CD4-positive, alpha-beta T cell (primary cell): ENCODE measurements around the gene TRIP4. TPM values are rescaled to one million over a fixed set of nuclear protein-coding genes. Genes with fewer than 3 reads are reported as not detected.
"Not testable (repeated sequence)": the region's sequence is repeated elsewhere in the genome, so short reads cannot be mapped to it uniquely, and the experiment has no call there.

Experiments used
- ATAC-seq: fragments of 200-7000 bp; cut with Tn5 transposase; one replicate; pipeline ENCODE4 v1.10.0; 2022; ENCODE audit warnings: mild to moderate bottlenecking; ENCODE audit not compliant: poor library complexity
- CTCF ChIA-PET: fragments of 350-600 bp; sonication (Branson Sonifier 250); formaldehyde crosslinking; loops from one replicate; lab custom pipeline; 2021; ENCODE audit warnings: antibody characterized with exemption, inconsistent platforms; lab: Charles Lee
- POLR2A ChIA-PET: fragments of 350-600 bp; sonication (Branson Sonifier 250); formaldehyde crosslinking; loops from one replicate; lab custom pipeline; 2021; ENCODE audit warnings: antibody characterized with exemption, inconsistent platforms; lab: Charles Lee
- DNase-seq, 14 experiments: peaks; one replicate each; pipeline ENCODE4 v3.0.0-alpha.2; 2013 to 2020; ENCODE audit warnings: mixed read lengths in 2 of 14
- H3K27ac ChIP-seq, 2 donors: one replicate each; pipeline versions ENCODE4 v1.5.1 to v1.7.0; 2013; ENCODE audit warnings: low read length in 2 of 2, low read depth in 1 of 2, mild to moderate bottlenecking in 1 of 2
- H3K27me3 ChIP-seq, 2 experiments: 1 replicate in 1 of 2; 2 replicates in 1 of 2; pipeline versions ENCODE4 v1.6.1 to v1.7.0; 2013; ENCODE audit warnings: low read length in 2 of 2, control low read depth in 1 of 2, mild to moderate bottlenecking in 1 of 2, moderate library complexity in 1 of 2; ENCODE audit not compliant: insufficient read depth in 2 of 2, control insufficient read depth in 1 of 2
- H3K36me3 ChIP-seq: one replicate; pipeline ENCODE4 v1.6.1; 2013; ENCODE audit warnings: low read length, control low read depth; ENCODE audit not compliant: insufficient read depth
- H3K4me1 ChIP-seq: one replicate; pipeline ENCODE4 v1.6.1; 2013; ENCODE audit warnings: low read length, control low read depth; ENCODE audit not compliant: insufficient read depth
- H3K4me3 ChIP-seq: one replicate; pipeline ENCODE4 v1.5.1; 2013; ENCODE audit warnings: mild to moderate bottlenecking, low read length, moderate library complexity
- H3K9me3 ChIP-seq, 2 experiments: 1 replicate in 1 of 2; 2 replicates in 1 of 2; pipeline versions ENCODE4 v1.6.1 to v1.7.0; 2013; ENCODE audit warnings: low read length in 2 of 2, mild to moderate bottlenecking in 2 of 2, control low read depth in 1 of 2, moderate library complexity in 1 of 2; ENCODE audit not compliant: control insufficient read depth in 1 of 2, insufficient read depth in 1 of 2
- H3K27ac Mint-ChIP-seq: one replicate; pipeline ENCODE4 v1.8.0; 2020; ENCODE audit warnings: mixed read lengths
- H3K27me3 Mint-ChIP-seq: one replicate; pipeline ENCODE4 v1.8.0; 2021; ENCODE audit warnings: mixed read lengths
- H3K36me3 Mint-ChIP-seq: one replicate; pipeline ENCODE4 v1.8.0; 2021; ENCODE audit warnings: low read depth, mixed read lengths
- H3K4me1 Mint-ChIP-seq: one replicate; pipeline ENCODE4 v1.8.0; 2021; ENCODE audit warnings: low read depth, mixed read lengths
- H3K4me3 Mint-ChIP-seq: one replicate; pipeline ENCODE4 v1.8.0; 2020; ENCODE audit warnings: mild to moderate bottlenecking, mixed read lengths
- H3K9me3 Mint-ChIP-seq: one replicate; pipeline ENCODE4 v1.8.0; 2020; ENCODE audit warnings: mixed read lengths
- intact Hi-C, 2 experiments: fragments of 100-400 bp; cut with DNase I in 1 of 2; cut with micrococcal nuclease in 1 of 2; formaldehyde crosslinking; loops; one replicate each; pipeline versions ENCODE4 v1.15.1 to v1.9.0; 2023 to 2025; cut with DNase I, micrococcal nuclease
- total RNA-seq, 174 experiments: library from RNA in 2 of 174; stranded (reverse) in 2 of 174; gene quantifications; one replicate each; pipeline ENCODE4 v1.2.3 and lab custom pipeline; 2021 to 2026
- TF ChIP-seq, protein P1 (sequence below): fragments of 200-600 bp; IDR thresholded peaks from one replicate; pipeline ENCODE4 v1.8.0; 2022; ENCODE audit warnings: antibody characterized with exemption, mild to moderate bottlenecking

The TRIP4 gene
- total RNA-seq, 2 experiments from 2014 or later, result 9.6 to 10.7 TPM

DNA sequence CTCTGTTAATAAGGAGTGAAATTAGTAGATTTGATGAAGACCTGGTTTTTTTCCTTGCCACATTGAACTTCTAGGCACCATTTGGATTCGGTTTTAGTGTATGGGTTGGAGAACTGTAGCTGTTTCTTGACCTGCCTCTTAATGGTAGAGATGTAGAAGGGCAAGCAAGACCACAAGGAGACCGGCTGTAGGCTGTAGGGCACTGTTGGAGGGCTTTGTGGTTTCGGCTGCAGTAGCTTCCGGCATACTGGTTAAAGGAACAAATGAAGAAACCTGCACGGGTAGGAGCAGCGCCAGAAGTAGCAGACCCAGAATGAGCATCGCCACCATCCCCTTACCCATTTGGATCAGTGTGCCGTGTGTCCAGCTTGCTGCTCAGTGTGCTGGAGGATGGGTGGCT, 14.3 kb upstream of the TRIP4 start:
- Histone ChIP-seq H3K27me3 (no peaks in the 10 kb centered on the region), H3K36me3 (no peaks in the 10 kb centered on the region), H3K4me1 (no peaks in the 10 kb centered on the region), H3K9me3 (no peaks in the 10 kb centered on the region), H3K4me3 (no peak overlapping the region), H3K27ac (no peak overlapping the region)
- CTCF ChIA-PET, result interaction anchor here (0.7 kb wide), 1 partner anchor 151 kb away, joined by 3 read pairs; no protein-coding TSS in a partner anchor
- no peaks in the 10 kb centered on the region for H3K27me3 Mint-ChIP-seq
- POLR2A ChIA-PET, result interaction anchor here (1.0 kb wide), 1 partner anchor 14 kb away, joined by 4 read pairs; the partner anchor contains the start of gene TRIP4
- no peaks in the 10 kb centered on the region for H3K36me3 Mint-ChIP-seq
- TF ChIP-seq, protein P1, sequence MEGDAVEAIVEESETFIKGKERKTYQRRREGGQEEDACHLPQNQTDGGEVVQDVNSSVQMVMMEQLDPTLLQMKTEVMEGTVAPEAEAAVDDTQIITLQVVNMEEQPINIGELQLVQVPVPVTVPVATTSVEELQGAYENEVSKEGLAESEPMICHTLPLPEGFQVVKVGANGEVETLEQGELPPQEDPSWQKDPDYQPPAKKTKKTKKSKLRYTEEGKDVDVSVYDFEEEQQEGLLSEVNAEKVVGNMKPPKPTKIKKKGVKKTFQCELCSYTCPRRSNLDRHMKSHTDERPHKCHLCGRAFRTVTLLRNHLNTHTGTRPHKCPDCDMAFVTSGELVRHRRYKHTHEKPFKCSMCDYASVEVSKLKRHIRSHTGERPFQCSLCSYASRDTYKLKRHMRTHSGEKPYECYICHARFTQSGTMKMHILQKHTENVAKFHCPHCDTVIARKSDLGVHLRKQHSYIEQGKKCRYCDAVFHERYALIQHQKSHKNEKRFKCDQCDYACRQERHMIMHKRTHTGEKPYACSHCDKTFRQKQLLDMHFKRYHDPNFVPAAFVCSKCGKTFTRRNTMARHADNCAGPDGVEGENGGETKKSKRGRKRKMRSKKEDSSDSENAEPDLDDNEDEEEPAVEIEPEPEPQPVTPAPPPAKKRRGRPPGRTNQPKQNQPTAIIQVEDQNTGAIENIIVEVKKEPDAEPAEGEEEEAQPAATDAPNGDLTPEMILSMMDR, result no peak
- no peaks in the 10 kb centered on the region for H3K9me3 Mint-ChIP-seq
- no peak for ATAC-seq
- intact Hi-C loops, result no loop called here
- DNase-seq, result no peak
- H3K27ac Mint-ChIP-seq, result no peak overlapping the region
- H3K4me1 Mint-ChIP-seq, result no peaks in the 10 kb centered on the region
- peak overlapping the region; percentile 54 for H3K4me3 Mint-ChIP-seq

DNA sequence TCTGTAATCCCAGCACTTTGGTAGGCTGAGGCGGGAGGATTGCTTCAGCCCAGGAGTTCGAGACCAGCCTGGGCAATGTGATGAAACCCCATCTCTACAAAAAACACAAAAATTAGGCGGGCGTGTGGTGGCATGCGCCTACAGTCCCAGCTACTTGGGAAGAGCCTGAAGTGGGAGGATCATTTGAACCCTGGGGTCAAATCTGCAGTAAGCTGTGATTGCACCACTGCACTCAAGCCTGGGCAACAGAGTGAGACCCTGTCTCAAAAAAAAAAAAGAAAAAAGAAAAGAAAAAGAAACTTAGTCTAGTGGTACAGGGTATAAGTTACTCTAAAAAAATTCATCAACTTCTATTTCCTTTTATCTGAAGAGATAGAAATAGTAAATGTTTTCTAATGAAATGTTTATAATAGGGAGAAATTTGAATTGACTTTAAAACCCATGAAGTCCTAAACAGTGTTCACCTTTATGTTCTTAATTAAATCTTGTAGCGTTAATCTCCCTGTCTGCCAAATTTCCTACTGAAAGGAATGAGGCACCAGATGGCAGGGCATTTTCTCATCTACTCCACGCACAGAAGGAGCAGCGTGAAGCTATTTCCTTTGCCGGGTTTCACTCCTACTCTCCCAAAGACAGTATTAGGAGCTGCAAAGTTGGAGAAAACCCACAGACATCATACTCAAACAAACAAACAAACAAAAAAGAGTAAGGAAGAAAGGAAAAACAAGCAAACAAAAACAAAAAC, 8.2 kb upstream of the TRIP4 start:
- intact Hi-C loops, result no loop called here
- CTCF ChIA-PET, result interaction anchor here (1.3 kb wide), 2 partner anchors 23 to 216 kb away, joined by 3 to 4 read pairs; partner anchors contain the start of gene CSNK1G1
- Mint-ChIP-seq H3K27ac (no peak overlapping the region), H3K9me3 (no peaks in the 10 kb centered on the region), H3K27me3 (no peaks in the 10 kb centered on the region), H3K36me3 (peaks cover 5% of the 10 kb centered on the region), H3K4me1 (peaks cover 13% of the 10 kb centered on the region), H3K4me3 (peak overlapping the region; percentile 92)
- POLR2A ChIA-PET, result no interaction called here
- no peak overlapping the region for H3K4me3 ChIP-seq
- TF ChIP-seq, protein P1, result no peak
- no peak overlapping the region for H3K27ac ChIP-seq
- H3K27me3 ChIP-seq, result no peaks in the 10 kb centered on the region
- no peaks in the 10 kb centered on the region for H3K36me3 ChIP-seq
- DNase-seq (no peak), ATAC-seq (no peak)
- no peaks in the 10 kb centered on the region for H3K9me3 ChIP-seq
- peaks cover 12% of the 10 kb centered on the region for H3K4me1 ChIP-seq

DNA sequence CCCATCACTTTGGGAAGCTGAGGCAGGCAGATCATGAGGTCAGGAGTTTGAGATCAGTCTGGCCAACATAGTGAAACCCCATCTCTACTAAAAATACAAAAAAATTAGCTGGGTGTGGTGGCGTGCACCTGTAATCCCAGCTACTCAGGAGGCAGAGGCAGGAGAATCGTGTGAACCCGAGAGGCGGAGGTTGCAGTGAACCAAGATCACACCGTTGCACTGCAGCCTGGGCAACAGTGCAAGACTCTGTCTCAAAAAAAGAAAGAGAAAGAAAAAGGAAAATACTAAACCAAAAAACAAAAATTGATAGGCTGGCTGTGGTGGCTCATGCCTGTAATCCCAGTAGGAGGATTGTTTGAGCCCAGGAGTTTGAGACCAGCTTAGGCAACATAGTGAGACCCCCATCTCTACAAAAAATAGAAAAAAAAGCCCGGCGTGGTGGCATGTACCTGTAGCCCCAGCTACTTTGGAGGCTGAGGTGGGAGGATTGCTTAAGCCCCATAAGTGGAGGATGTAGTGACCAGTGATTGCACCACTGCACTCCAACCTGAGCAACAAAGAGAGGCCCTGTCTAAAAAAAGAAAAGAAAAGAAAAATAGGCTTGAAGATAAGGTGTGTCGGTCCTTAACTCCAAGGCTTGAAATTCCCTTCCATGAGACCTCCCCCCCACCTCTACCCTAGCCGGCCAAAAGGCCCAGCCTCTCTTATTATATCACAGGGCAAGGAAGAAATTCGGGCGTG, 7.3 kb upstream of the TRIP4 start:
- not testable (repeated sequence) for DNase-seq, H3K27ac ChIP-seq, H3K27me3 Mint-ChIP-seq, ATAC-seq, H3K36me3 Mint-ChIP-seq, H3K27me3 ChIP-seq, H3K9me3 Mint-ChIP-seq, H3K27ac Mint-ChIP-seq, H3K9me3 ChIP-seq, H3K36me3 ChIP-seq
- Mint-ChIP-seq H3K4me1 (peaks cover 13% of the 10 kb centered on the region), H3K4me3 (peak overlapping the region; percentile 92)
- Histone ChIP-seq H3K4me3 (peak overlapping the region; percentile 78), H3K4me1 (peaks cover 12% of the 10 kb centered on the region)
- CTCF ChIA-PET, result interaction anchor here (1.1 to 1.7 kb wide), 4 partner anchors 15 to 217 kb away, joined by 3 to 4 read pairs (median 4); partner anchors contain the start of gene CSNK1G1
- POLR2A ChIA-PET, result interaction anchor here (0.6 kb wide), 1 partner anchor 10 kb away, joined by 3 read pairs; no protein-coding TSS in a partner anchor
- intact Hi-C loops, result loop anchor here (10.0 kb wide), 3 partner anchors 85 to 805 kb away; partner anchors contain the start of genes CIAO2A (in 1 of the 2), CLPX (in 1 of the 2), SNX1 (in 1 of the 2) and ZNF609 (in 1 of the 2)
